RWPE2 (cell line): Measurements from ENCODE around the gene CARD19.

ENCODE experiments used
- ATAC-seq: fragments of 200-7000 bp; cut with Tn5 transposase; 3 replicates; pipeline ENCODE4 v1.9.1; 2021; ENCODE audit warnings: low read depth
- DNase-seq: peaks from one replicate; pipeline ENCODE4 v3.0.0-alpha.2; 2020; ENCODE audit warnings: low spot score
- H3K27ac ChIP-seq: fragments of 450-650 bp; 2 replicates; pipeline ENCODE4 v1.5.1; 2017; ENCODE audit warnings: mild to moderate bottlenecking; ENCODE audit not compliant: poor library complexity, severe bottlenecking
- H3K27me3 ChIP-seq: fragments of 250-450 bp; sonication (Bioruptor Pico); 2 replicates; pipeline ENCODE4 v1.5.1; 2021; ENCODE audit warnings: mild to moderate bottlenecking, moderate library complexity; ENCODE audit not compliant: insufficient read depth, poor library complexity, severe bottlenecking
- H3K36me3 ChIP-seq: fragments of 250-450 bp; sonication (Bioruptor Pico); 2 replicates; pipeline ENCODE4 v1.5.1; 2020; ENCODE audit warnings: low read depth, mild to moderate bottlenecking, moderate library complexity
- H3K4me1 ChIP-seq: fragments of 250-450 bp; sonication (Bioruptor Pico); 2 replicates; pipeline ENCODE4 v1.5.1; 2021; ENCODE audit warnings: mild to moderate bottlenecking, moderate library complexity; ENCODE audit not compliant: insufficient read depth, poor library complexity, severe bottlenecking
- H3K4me3 ChIP-seq: fragments of 250-450 bp; sonication (Bioruptor Pico); 2 replicates; pipeline ENCODE4 v1.5.1; 2021; ENCODE audit warnings: mild to moderate bottlenecking, moderate library complexity; ENCODE audit not compliant: severe bottlenecking
- H3K9me3 ChIP-seq: fragments of 250-450 bp; sonication (Bioruptor Pico); 2 replicates; pipeline ENCODE4 v1.5.1; 2021; ENCODE audit warnings: mild to moderate bottlenecking, moderate library complexity; ENCODE audit not compliant: severe bottlenecking
- TF ChIP-seq, protein P1 (sequence below): fragments of 450-650 bp; IDR thresholded peaks from one replicate; pipeline ENCODE4 v1.5.1; 2017; ENCODE audit warnings: mild to moderate bottlenecking, moderate library complexity; ENCODE audit not compliant: poor library complexity, severe bottlenecking

Gene CARD19

DNA sequence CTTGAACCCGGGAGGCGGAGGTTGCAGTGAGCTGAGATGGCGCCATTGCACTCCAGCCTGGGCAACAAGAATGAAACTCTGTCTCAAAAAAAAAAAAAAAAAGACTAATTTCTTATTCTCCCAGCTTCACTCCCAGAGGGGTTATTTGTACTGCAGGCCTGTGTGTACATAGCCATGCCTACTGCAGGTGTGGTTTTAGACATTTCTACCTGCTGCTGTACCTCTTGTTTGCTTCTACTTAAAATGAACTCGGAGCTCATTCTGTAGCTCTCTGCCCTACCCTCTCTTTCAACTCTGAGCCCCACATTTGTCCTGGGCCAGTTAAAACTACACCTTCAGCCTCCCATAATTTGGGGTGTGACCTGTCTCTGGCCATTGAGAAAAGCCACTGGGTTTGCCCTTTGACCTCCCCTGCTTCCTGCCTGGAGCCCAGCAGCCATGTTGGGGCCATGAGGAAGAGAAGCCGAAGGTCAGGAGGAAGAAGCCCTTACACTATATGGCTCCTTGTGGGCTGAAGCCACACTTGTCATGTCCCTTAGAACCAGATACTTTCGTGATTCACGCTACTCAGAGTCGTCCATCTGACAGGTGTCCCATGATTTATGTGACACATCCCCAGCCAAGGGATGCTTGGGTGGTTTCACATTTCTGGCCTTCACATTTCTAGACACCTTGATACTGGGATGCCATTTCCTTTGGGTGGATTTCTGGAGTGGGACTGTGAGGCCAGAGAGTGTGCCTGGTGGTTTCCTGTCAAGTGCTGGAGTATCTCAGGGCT lies 9.4 kb upstream of the CARD19 start:
- Histone ChIP-seq H3K36me3 (no peaks in the 10 kb centered on the region), H3K27me3 (no peaks in the 10 kb centered on the region), H3K4me1 (no peaks in the 10 kb centered on the region), H3K27ac (no peak overlapping the region), H3K4me3 (no peak overlapping the region), H3K9me3 (no peaks in the 10 kb centered on the region)
- DNase-seq (no peak), ATAC-seq (no peak)
- TF ChIP-seq, protein P1, sequence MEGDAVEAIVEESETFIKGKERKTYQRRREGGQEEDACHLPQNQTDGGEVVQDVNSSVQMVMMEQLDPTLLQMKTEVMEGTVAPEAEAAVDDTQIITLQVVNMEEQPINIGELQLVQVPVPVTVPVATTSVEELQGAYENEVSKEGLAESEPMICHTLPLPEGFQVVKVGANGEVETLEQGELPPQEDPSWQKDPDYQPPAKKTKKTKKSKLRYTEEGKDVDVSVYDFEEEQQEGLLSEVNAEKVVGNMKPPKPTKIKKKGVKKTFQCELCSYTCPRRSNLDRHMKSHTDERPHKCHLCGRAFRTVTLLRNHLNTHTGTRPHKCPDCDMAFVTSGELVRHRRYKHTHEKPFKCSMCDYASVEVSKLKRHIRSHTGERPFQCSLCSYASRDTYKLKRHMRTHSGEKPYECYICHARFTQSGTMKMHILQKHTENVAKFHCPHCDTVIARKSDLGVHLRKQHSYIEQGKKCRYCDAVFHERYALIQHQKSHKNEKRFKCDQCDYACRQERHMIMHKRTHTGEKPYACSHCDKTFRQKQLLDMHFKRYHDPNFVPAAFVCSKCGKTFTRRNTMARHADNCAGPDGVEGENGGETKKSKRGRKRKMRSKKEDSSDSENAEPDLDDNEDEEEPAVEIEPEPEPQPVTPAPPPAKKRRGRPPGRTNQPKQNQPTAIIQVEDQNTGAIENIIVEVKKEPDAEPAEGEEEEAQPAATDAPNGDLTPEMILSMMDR = no peak

DNA sequence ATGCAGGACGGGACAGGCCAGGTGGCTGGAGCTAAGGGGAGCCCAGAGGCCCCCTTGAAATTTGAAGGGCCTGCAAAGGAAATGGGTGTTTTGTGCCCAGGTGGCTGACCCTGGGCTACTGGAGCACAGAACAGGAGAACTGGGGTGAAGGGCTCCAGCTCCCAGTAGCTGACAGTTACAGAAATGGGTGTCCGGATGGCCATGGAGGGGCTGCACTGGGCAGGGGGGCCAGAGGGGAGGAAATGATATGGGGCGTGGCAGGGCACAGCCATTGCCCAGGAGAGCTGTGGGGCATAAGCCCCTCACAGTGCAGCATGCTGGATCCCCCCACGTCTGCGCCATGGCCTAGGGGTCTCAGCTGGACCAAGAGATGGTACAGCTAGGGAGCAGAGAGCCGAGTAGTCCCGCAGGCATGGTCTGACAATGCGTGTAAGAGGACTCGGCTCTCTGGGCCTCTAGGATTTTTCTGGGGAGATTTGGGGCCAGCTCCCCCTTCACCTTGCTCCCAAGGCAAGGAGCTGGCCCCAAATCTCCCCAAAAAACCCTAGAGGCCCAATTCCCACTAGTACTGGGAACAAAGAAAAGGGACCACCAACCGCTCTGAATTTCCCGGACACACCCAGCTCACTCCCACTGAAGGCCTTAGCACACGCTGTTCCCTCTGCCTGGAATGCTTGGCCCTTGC lies 7.9 kb upstream of the CARD19 start:
- no peaks in the 10 kb centered on the region for H3K4me1 ChIP-seq
- no peak overlapping the region for H3K4me3 ChIP-seq
- DNase-seq (no peak), ATAC-seq (no peak)
- no peak overlapping the region for H3K27ac ChIP-seq
- TF ChIP-seq, protein P1 = no peak
- no peaks in the 10 kb centered on the region for H3K9me3 ChIP-seq
- H3K36me3 ChIP-seq = no peaks in the 10 kb centered on the region
- H3K27me3 ChIP-seq = no peaks in the 10 kb centered on the region

DNA sequence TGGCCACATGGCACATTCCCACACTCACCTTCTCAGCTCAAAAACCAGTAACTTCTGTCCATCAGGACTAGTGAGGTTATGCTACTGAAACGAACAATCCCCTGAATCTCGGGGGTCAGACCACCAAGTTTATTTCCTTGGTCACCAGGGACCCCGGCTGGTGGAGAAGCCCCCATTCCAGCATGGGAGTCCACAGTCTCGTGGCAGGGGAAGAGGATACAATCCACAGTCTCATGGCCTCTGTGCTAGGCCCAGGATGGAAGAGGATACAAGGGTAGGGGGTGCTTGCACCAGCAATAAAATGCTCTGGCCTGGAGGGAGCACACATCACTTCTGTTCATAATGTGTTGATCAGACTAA lies 7.4 kb upstream of the CARD19 start:
- Histone ChIP-seq H3K27me3 (no peaks in the 10 kb centered on the region), H3K27ac (no peak overlapping the region), H3K4me3 (no peak overlapping the region), H3K4me1 (no peaks in the 10 kb centered on the region), H3K36me3 (no peaks in the 10 kb centered on the region), H3K9me3 (no peaks in the 10 kb centered on the region)
- DNase-seq (no peak), ATAC-seq (no peak)
- TF ChIP-seq, protein P1 = no peak

DNA sequence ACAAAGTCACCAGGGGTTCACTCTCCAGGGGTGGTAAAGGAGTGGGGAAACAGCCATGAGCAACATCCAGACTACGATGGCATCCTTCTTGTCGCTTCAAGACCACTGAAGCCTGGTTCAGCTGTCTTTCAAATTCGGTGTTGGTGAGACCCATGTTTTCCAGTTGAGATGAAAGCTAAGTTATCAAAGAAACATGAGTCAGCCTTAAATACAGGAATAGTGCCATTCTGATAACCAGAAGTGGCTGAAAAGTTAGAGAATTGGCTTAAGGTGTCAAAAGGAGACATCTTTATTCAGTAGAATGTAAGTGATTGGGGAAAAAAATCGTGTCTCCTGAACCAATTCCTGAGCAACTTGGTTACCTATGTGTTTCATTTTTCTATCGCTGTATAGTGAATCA lies 7.0 kb upstream of the CARD19 start:
- H3K9me3 ChIP-seq = no peaks in the 10 kb centered on the region
- TF ChIP-seq, protein P1 = no peak
- no peaks in the 10 kb centered on the region for H3K4me1 ChIP-seq
- no peak overlapping the region for H3K4me3 ChIP-seq
- H3K36me3 ChIP-seq = no peaks in the 10 kb centered on the region
- ATAC-seq = no peak
- no peak overlapping the region for H3K27ac ChIP-seq
- no peak for DNase-seq
- no peaks in the 10 kb centered on the region for H3K27me3 ChIP-seq

DNA sequence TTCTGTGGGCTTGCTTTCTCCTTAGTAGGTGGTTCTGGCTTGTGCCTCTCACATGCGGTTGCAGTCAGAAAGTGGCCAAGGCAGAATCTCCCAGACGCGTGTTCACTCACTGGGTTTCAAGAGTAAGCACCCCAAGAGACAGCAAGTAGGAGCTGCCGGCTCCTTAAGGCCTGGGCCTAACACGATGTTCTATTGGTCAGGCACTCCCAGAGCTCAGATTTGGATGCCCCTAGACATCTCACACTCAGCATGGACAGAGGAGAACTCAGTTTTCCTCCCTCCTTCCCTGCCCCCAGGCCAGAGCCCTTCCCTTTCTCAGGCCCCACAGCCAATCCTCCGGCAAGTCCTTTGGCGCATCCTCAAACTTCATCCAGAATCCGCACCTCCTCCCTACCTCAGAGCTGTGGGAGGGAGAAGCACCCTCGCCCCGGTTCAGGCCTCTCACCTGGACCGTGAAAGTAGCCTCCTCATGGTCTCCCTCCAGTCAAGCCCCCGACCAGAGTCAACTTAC lies 6.5 kb upstream of the CARD19 start:
- DNase-seq (no peak), ATAC-seq (no peak)
- TF ChIP-seq, protein P1 = no peak
- Histone ChIP-seq H3K36me3 (no peaks in the 10 kb centered on the region), H3K9me3 (no peaks in the 10 kb centered on the region), H3K4me1 (no peaks in the 10 kb centered on the region), H3K27me3 (no peaks in the 10 kb centered on the region), H3K4me3 (no peak overlapping the region), H3K27ac (no peak overlapping the region)
